Measurements from ENCODE around the gene MYLIP.

MYLIP gene

GRCh38 chr6:16128759-16129622, at the start of gene MYLIP:
MYLIP (plus strand) TSS chr6:16129086; CDS start chr6:16129323, 237 bp downstream.
- DNase-seq, result peak; percentile 51

GRCh38 chr6:16079354-16079753, 49.5 kb upstream of the MYLIP start:
- no peak for DNase-seq

- DNase-seq, result no peak
Measured at GRCh38 chr6:16080204-16080603, 48.7 kb upstream of the MYLIP start.

GRCh38 chr6:16081326-16081725, 47.6 kb upstream of the MYLIP start:
- no peak for DNase-seq

GRCh38 chr6:16082361-16082760, 46.5 kb upstream of the MYLIP start:
- DNase-seq, result no peak

- no peak for DNase-seq
Measured at GRCh38 chr6:16086965-16087364, 41.9 kb upstream of the MYLIP start.

- no peak for DNase-seq
Measured at GRCh38 chr6:16087386-16087785, 41.5 kb upstream of the MYLIP start.

- no peak for DNase-seq
Measured at GRCh38 chr6:16088409-16088808, 40.5 kb upstream of the MYLIP start.

GRCh38 chr6:16089232-16090062, 39.4 kb upstream of the MYLIP start:
- DNase-seq, result no peak

GRCh38 chr6:16090452-16090851, 38.4 kb upstream of the MYLIP start:
- DNase-seq, result no peak

GRCh38 chr6:16090920-16091319, 38.0 kb upstream of the MYLIP start:
- no peak for DNase-seq

- no peak for DNase-seq
Measured at GRCh38 chr6:16092140-16092539, 36.7 kb upstream of the MYLIP start.

- DNase-seq, result no peak
Measured at GRCh38 chr6:16092990-16093389, 35.9 kb upstream of the MYLIP start.

- DNase-seq, result no peak
Measured at GRCh38 chr6:16095180-16095579, 33.7 kb upstream of the MYLIP start.

- no peak for DNase-seq
Measured at GRCh38 chr6:16097382-16098171, 31.3 kb upstream of the MYLIP start.

GRCh38 chr6:16098211-16098610, 30.7 kb upstream of the MYLIP start:
- DNase-seq, result no peak

GRCh38 chr6:16102208-16102607, 26.7 kb upstream of the MYLIP start:
- DNase-seq, result no peak

GRCh38 chr6:16103722-16104121, 25.2 kb upstream of the MYLIP start:
- DNase-seq, result no peak

- DNase-seq, result no peak
Measured at GRCh38 chr6:16104624-16105433, 24.1 kb upstream of the MYLIP start.

- no peak for DNase-seq
Measured at GRCh38 chr6:16105854-16106253, 23.0 kb upstream of the MYLIP start.

- DNase-seq, result no peak
Measured at GRCh38 chr6:16106991-16107787, 21.7 kb upstream of the MYLIP start.

All from NCI-H2227 treated with DMSO at 0.1 percent for 48 hours (cell line).